Parathyroid adenoma (tissue), 2 donors: ENCODE data around the gene ARMH3.

Experiments used
- H2AFZ ChIP-seq: fragments of 300-600 bp; sonication (generic); one replicate; pipeline ENCODE4 v1.7.0; 2017; ENCODE audit warnings: antibody characterized with exemption, mild to moderate bottlenecking
- H3K27ac ChIP-seq: fragments of 300-600 bp; sonication (generic); one replicate; pipeline ENCODE4 v1.7.0; 2017
- H3K27me3 ChIP-seq: fragments of 300-600 bp; sonication (generic); one replicate; pipeline ENCODE4 v1.7.0; 2017; ENCODE audit warnings: low read length; ENCODE audit not compliant: control insufficient read depth, insufficient read depth
- H3K36me3 ChIP-seq: fragments of 300-600 bp; sonication (generic); one replicate; pipeline ENCODE4 v1.7.0; 2017; ENCODE audit warnings: low read length; ENCODE audit not compliant: control insufficient read depth, insufficient read depth
- H3K4me1 ChIP-seq: fragments of 300-600 bp; sonication (generic); one replicate; pipeline ENCODE4 v1.7.0; 2017; ENCODE audit warnings: control low read depth
- H3K4me2 ChIP-seq: fragments of 300-600 bp; sonication (generic); one replicate; pipeline ENCODE4 v1.7.0; 2017; ENCODE audit warnings: low read length
- H3K4me3 ChIP-seq: fragments of 300-600 bp; sonication (generic); one replicate; pipeline ENCODE4 v1.7.0; 2017; ENCODE audit warnings: low read depth, low read length
- H3K79me2 ChIP-seq: fragments of 300-600 bp; sonication (generic); one replicate; pipeline ENCODE4 v1.7.0; 2017; ENCODE audit warnings: control low read depth
- H3K9ac ChIP-seq: fragments of 300-600 bp; sonication (generic); one replicate; pipeline ENCODE4 v1.7.0; 2017; ENCODE audit warnings: mild to moderate bottlenecking
- H3K9me3 ChIP-seq: fragments of 300-600 bp; sonication (generic); one replicate; pipeline ENCODE4 v1.7.0; 2017; ENCODE audit warnings: low read length; ENCODE audit not compliant: control insufficient read depth
- CTCF ChIP-seq: fragments of 300-600 bp; sonication (generic); IDR thresholded peaks from one replicate; pipeline ENCODE4 v1.7.0; 2017; ENCODE audit warnings: antibody characterized with exemption, mild to moderate bottlenecking
- donor health status: primary hyperparathyroidism.

Gene ARMH3

GRCh38 chr10:101974091-101974971 is 81.6 kb downstream of the ARMH3 start:
- Histone ChIP-seq H3K4me3 (no peak overlapping the region), H3K27me3 (no peaks in the 10 kb centered on the region), H3K9ac (no peak overlapping the region), H2AFZ (no peak overlapping the region), H3K36me3 (no peaks in the 10 kb centered on the region), H3K27ac (no peak overlapping the region), H3K4me1 (peaks cover 6% of the 10 kb centered on the region), H3K79me2 (no peaks in the 10 kb centered on the region), H3K4me2 (no peak overlapping the region), H3K9me3 (no peaks in the 10 kb centered on the region)
- no peak for TF ChIP-seq CTCF

- TF ChIP-seq CTCF, result no peak
- H3K79me2 ChIP-seq, result no peaks in the 10 kb centered on the region
- no peak overlapping the region for H3K4me3 ChIP-seq
- no peak overlapping the region for H2AFZ ChIP-seq
- H3K27me3 ChIP-seq, result no peaks in the 10 kb centered on the region
- no peak overlapping the region for H3K9ac ChIP-seq
- H3K4me1 ChIP-seq, result peaks cover 12% of the 10 kb centered on the region
- no peaks in the 10 kb centered on the region for H3K36me3 ChIP-seq
- H3K4me2 ChIP-seq, result no peak overlapping the region
- no peak overlapping the region for H3K27ac ChIP-seq
- no peaks in the 10 kb centered on the region for H3K9me3 ChIP-seq
Measured at GRCh38 chr10:101972761-101973160, 83.2 kb downstream of the ARMH3 start.

- Histone ChIP-seq H3K9ac (no peak overlapping the region), H2AFZ (no peak overlapping the region), H3K27ac (no peak overlapping the region), H3K27me3 (no peaks in the 10 kb centered on the region), H3K4me3 (no peak overlapping the region), H3K4me1 (peaks cover 12% of the 10 kb centered on the region), H3K79me2 (no peaks in the 10 kb centered on the region), H3K4me2 (no peak overlapping the region), H3K9me3 (no peaks in the 10 kb centered on the region), H3K36me3 (no peaks in the 10 kb centered on the region)
- TF ChIP-seq CTCF, result no peak
Measured at GRCh38 chr10:101969412-101969922, 86.5 kb downstream of the ARMH3 start.

- H2AFZ ChIP-seq, result no peak overlapping the region
- peaks cover 2% of the 10 kb centered on the region for H3K79me2 ChIP-seq
- no peaks in the 10 kb centered on the region for H3K9me3 ChIP-seq
- H3K4me2 ChIP-seq, result no peak overlapping the region
- H3K36me3 ChIP-seq, result no peaks in the 10 kb centered on the region
- no peak overlapping the region for H3K27ac ChIP-seq
- no peaks in the 10 kb centered on the region for H3K27me3 ChIP-seq
- no peak overlapping the region for H3K9ac ChIP-seq
- no peak for TF ChIP-seq CTCF
- peaks cover 12% of the 10 kb centered on the region for H3K4me1 ChIP-seq
- H3K4me3 ChIP-seq, result no peak overlapping the region
Measured at GRCh38 chr10:101968940-101969321, 87.0 kb downstream of the ARMH3 start.
